GM21576 (cell line): ENCODE results near the gene NLE1.
"Not testable (repeated sequence)": the region's sequence is repeated elsewhere in the genome, so short reads cannot be mapped to it uniquely, and the experiment has no call there.

ENCODE experiments used
- ATAC-seq: cut with Tn5 transposase; IDR thresholded peaks from one replicate; pipeline ENCODE4 v1.9.1; 2021; ENCODE audit warnings: mild to moderate bottlenecking, moderate library complexity; ENCODE audit not compliant: unreplicated experiment

Gene NLE1

DNA sequence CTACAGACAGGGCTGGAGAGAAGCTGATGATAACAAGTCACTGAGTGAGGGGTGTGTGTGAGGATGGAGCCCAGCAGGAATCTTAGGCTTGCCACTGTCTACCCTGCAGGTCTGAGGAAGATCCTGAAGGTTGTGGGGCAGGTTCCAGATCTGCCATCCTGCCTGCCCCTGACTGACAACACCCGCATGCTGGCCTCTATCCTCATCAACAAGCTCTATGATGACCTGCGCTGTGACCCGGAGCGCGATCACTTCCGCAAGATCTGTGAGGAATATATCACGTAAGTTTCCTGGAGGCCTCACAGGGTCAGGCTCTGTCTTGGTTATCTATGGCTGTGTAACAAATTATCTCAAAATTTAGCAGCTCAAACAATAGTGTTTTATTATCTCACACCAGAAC, 21.8 kb upstream of the NLE1 start:
- ATAC-seq: no peak

- no peak for ATAC-seq
Measured at GRCh38 chr17:35162755-35163154, 20.7 kb upstream of the NLE1 start.

DNA sequence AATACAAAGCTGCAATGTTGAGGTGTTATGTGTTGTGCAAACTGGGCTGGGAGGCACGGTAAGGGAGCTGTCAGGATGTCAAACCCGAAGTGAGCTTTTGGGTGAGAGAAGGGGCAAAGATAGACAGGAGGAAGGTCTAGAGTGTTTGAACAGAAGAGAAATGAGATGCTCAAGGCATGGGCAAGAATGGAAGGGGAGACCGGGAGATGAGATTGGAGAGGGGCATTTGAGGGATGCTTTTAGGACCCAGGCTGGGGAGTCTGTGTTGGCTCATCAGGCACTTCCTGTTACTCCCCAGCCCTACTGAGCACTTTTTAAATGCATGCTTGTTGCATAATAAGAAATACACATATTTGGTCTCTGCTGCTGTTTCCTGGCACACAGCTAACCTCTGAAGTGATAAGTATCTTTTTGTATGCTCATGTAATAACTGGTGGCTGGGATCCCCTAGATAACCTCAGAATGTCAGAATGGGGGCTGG, 19.2 kb upstream of the NLE1 start:
- no peak for ATAC-seq

GRCh38 chr17:35160354-35161201, 18.5 kb upstream of the NLE1 start:
- no peak for ATAC-seq

DNA sequence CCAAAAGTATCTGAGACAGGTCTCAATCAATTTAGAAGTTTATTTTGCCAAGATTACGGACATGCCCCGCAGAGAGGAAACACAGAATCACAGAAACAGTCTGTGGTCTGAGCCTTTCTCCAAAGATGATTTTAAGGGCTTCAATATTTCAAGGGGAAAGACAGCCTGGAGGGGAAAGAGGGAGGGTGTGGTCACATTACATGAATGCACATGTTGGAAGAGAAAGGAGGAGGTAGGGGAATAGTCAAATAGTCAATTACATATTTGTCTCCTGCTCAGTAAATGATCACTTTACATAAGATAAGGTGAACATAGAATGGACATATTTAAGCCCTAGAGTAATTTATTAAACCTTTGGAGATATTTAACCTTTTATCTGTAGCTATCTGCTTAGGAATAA, 17.8 kb upstream of the NLE1 start:
- ATAC-seq: no peak

- no peak for ATAC-seq
Measured at GRCh38 chr17:35155246-35155645, 13.1 kb upstream of the NLE1 start.

- no peak for ATAC-seq
Measured at GRCh38 chr17:35154196-35155165, 12.4 kb upstream of the NLE1 start.

GRCh38 chr17:35152421-35153140, 10.5 kb upstream of the NLE1 start:
- no peak for ATAC-seq

GRCh38 chr17:35151080-35151479, 9.0 kb upstream of the NLE1 start:
- not testable (repeated sequence) for ATAC-seq

DNA sequence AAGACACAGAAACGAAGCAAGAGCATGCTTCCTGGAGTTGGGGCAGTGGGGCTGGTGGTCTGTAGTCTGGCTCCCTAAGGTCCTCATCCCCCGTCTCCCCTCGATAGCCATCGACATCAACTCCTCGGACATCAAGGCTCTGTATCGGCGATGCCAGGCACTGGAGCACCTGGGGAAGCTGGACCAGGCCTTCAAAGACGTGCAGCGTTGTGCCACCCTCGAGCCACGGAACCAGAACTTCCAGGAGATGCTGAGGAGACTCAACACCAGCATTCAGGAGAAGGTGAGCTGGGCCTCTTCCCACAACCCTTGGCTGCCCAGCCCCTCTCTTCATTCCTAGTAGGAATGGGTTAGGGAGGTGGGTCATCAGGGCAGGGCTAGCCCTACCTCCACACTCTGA, 7.8 kb upstream of the NLE1 start:
- ATAC-seq: no peak

GRCh38 chr17:35148144-35148543, 6.0 kb upstream of the NLE1 start:
- ATAC-seq: no peak

GRCh38 chr17:35147375-35147905, 5.3 kb upstream of the NLE1 start, which contains the start of gene UNC45B:
UNC45B (plus strand) TSS chr17:35147817; CDS start chr17:35148264, 447 bp downstream.
- ATAC-seq: no peak

GRCh38 chr17:35146214-35146833, 4.2 kb upstream of the NLE1 start:
- no peak for ATAC-seq

GRCh38 chr17:35144840-35145239, 2.7 kb upstream of the NLE1 start:
- ATAC-seq: no peak

DNA sequence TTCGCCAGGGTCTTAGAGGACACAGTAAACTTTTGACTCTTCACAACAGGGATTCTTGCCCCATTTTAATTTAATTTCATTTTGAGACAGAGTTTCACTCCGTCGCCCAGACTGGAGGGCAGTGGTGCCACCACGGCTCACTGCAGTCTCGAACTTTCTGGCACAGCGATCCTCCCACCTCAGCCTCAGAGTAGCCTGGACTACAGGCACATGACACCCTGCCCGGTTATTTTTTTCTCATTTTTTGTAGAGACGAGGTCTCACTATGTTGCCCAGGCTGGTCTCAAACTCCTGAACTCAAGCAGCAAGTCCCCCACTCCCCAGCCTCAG, 329 bp upstream of the NLE1 start:
- no peak for ATAC-seq

DNA sequence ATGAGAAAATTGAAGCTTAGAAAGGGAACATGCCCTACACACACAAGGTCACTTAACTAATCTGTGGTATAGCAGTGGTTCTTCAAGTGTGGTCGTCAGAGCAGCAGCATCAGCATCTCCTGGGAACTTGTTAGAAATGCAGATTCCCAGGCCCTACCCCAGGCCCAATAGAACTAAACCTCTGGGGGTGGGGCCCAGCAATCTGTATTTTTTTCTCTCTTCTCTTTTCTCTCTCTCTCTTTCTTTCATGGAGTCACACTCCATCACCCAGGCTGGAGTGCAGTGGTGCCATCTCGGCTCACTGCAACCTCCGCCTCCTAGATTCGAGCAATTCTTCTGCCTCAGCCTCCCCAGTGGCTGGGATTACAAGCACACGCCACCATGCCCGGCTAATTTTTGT, 3.9 kb downstream of the NLE1 start:
- ATAC-seq: no peak

- ATAC-seq: no peak
Measured at GRCh38 chr17:35135322-35135721, 6.8 kb downstream of the NLE1 start.

DNA sequence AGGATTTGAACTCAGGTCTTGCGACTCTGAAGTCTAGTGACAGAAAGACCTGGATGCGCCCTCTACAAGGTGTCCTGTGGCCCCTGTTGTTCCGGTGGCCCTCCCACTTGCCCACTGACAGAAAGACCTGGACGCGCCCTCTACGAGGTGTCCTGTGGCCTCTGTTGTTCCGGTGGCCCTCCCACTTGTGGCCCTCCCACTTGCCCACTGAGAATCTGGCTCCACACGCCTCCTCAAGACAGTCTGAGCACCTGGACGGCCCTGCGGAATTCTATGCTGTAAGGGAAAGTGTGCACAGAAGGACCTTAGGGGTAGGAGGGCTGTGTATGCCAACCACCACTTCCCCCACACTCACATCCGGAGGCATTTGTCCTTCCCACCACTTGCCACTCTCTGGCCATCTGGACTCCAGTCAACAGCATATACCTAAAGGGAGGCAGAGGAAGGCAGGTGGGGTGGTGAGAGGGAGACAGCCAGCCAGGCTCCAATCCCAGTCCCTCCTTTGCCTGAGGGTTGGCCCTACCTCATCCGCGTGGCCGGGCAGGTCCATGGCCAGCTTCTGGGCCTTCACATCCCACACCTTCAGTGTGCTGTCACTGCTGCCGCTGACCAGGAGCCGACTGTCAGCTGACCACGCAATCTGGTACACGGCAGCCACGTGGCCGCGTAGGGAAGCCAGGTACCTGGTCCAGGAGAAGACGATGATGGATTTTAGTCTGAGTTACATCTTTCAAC, 9.1 kb downstream of the NLE1 start:
- no peak for ATAC-seq

DNA sequence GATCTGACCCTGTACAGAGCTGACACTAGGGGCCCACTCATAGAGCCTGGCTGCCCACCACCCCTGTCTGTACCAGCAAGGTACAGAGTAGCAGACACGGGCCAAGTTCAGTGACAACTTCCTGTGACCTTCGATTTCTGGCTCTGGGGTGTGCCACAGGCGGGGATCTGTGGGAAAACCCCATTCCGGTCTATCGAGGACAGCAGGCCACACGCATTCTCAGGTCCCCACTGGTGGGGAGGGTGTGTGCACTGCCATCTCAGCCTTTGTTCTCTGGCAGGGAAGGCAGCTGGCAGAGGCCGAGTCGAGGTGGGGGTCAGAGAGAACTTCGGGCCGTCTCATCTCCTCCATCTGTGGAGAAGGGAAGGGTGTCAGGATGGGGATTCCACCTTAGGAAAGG, 10.0 kb downstream of the NLE1 start:
- ATAC-seq: no peak

GRCh38 chr17:35130392-35130791, 11.7 kb downstream of the NLE1 start:
- no peak for ATAC-seq
